Measurements from ENCODE around the gene FILIP1L. TPM values are rescaled to one million over a fixed set of nuclear protein-coding genes. Genes with fewer than 3 reads are reported as not detected.

Gene FILIP1L
- 4.5 TPM in 2 replicates for total RNA-seq

- no peaks in the 10 kb centered on the region for H3K27me3 Mint-ChIP-seq (ENCODE audit: low read depth)
- peaks cover 17% of the 10 kb centered on the region for H3K36me3 Mint-ChIP-seq (ENCODE audit: low read depth)
- intact Hi-C loops (cut with micrococcal nuclease): no loop called here
- H3K4me1 Mint-ChIP-seq (ENCODE audit: low read depth): peaks cover 13% of the 10 kb centered on the region
- no peak for DNase-seq (ENCODE audit: low spot score)
- no peak within 1 kb of the TSS for H3K27ac Mint-ChIP-seq
- no peaks in the 10 kb centered on the region for H3K9me3 Mint-ChIP-seq
- no peak within 1 kb of the TSS for H3K4me3 Mint-ChIP-seq (ENCODE audit: low read depth)
Observed at GRCh38 chr3:100114413-100115030, at the start of gene FILIP1L. Gene FILIP1L, minus strand, starts transcription at chr3:100114501.

GRCh38 chr3:100163787-100164186 is 49.5 kb upstream of the FILIP1L start:
- H3K36me3 Mint-ChIP-seq (ENCODE audit: low read depth): peaks cover 23% of the 10 kb centered on the region
- peaks cover 4% of the 10 kb centered on the region for H3K4me1 Mint-ChIP-seq (ENCODE audit: low read depth)

DNA sequence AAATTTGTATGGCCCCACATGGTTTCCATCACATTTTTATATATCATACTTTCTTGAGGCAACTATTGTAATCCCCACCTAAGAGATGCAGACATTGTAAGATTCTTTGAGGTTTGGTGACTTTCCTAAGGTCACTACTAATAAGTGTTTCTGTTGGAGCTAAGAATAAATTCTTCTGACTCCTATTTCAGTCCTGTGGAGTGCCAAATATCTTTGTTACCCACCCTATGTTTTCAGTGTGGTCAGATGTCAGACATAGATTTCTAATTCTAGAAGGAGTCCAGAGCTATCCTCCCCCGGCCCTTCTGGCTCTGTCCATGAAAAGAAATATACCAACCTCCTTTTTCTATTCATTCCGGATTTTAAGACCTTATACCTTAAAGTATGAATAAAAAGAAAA is 46.2 kb upstream of the FILIP1L start:
- Mint-ChIP-seq H3K36me3 (ENCODE audit: low read depth) (peaks cover 38% of the 10 kb centered on the region), H3K4me1 (ENCODE audit: low read depth) (peaks cover 4% of the 10 kb centered on the region), H3K27ac (no peak overlapping the region), H3K4me3 (ENCODE audit: low read depth) (no peak overlapping the region), H3K27me3 (ENCODE audit: low read depth) (no peaks in the 10 kb centered on the region), H3K9me3 (peaks cover 16% of the 10 kb centered on the region)
- DNase-seq (ENCODE audit: low spot score): no peak
- intact Hi-C loops (cut with micrococcal nuclease): no loop called here

More at GRCh38 chr3:100163787-100164186, 49.5 kb upstream of the FILIP1L start:
- H3K9me3 Mint-ChIP-seq: no peaks in the 10 kb centered on the region
- H3K4me3 Mint-ChIP-seq (ENCODE audit: low read depth): no peak overlapping the region
- DNase-seq (ENCODE audit: low spot score): no peak
- intact Hi-C loops (cut with micrococcal nuclease): no loop called here
- H3K27ac Mint-ChIP-seq: no peak overlapping the region
- H3K27me3 Mint-ChIP-seq (ENCODE audit: low read depth): no peaks in the 10 kb centered on the region

DNA sequence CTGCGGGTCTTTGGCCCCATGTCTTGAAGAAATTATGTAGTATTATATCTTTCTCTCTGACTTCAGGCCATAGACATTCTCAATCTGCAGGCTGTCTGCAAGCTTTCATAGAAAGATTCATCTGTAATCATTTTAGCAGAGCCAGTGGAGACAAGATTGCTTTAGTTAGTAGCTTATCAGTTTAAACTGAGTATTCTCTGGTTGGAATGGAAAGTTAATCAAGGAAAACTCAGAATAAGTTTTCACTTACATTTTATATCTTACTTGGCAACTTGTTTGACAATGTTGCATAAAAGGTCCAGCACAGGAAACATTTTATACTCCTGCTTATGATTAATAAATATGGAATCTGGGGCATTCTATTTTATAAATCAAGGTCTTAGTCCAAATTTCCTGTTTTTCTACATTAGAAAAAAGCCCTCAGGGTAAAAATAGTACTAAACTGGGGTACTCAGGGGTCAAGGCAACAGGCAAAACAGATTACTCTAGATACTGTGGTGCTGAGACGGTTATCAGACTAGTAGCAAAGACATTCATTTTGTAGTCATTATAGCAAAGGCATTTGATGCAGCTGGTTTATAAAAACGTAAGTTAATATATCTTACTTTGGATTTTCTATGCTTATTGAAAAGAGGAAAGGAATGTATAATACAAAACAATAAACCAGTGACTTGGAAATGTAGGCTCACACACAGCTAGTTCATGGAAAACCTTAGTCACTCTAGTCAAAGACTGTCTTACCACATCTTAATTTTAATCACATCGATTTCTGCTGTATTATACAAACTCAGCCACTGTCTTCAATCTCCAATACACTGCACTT is 45.2 kb upstream of the FILIP1L start:
- Mint-ChIP-seq H3K4me3 (ENCODE audit: low read depth) (no peak overlapping the region), H3K9me3 (peaks cover 24% of the 10 kb centered on the region), H3K27me3 (ENCODE audit: low read depth) (no peaks in the 10 kb centered on the region), H3K4me1 (ENCODE audit: low read depth) (peaks cover 4% of the 10 kb centered on the region), H3K27ac (no peak overlapping the region), H3K36me3 (ENCODE audit: low read depth) (peaks cover 43% of the 10 kb centered on the region)
- no peak for DNase-seq (ENCODE audit: low spot score)
- intact Hi-C loops (cut with micrococcal nuclease): no loop called here

DNA sequence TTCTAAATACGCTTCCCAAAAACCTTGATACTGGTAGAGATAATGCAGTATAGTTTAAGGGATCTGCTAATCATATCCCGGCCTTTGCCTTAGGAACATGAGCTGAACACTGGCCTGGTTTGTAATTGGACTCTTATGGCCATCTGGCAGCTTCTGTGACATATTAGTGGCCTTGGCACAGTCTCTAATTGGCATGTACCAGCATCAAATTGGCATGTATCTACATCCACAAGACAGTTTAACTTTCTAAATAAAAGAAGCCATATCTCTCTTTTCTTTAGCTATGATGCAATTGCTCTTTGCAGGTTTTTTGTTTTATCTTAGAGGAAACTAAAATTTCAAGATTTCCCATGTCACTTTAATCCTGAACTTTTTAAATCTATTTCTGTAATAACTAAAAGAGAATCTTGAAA is 44.6 kb upstream of the FILIP1L start:
- H3K9me3 Mint-ChIP-seq: peaks cover 24% of the 10 kb centered on the region
- no peak overlapping the region for H3K27ac Mint-ChIP-seq
- intact Hi-C loops (cut with micrococcal nuclease): no loop called here
- DNase-seq (ENCODE audit: low spot score): no peak
- no peak overlapping the region for H3K4me3 Mint-ChIP-seq (ENCODE audit: low read depth)
- peaks cover 43% of the 10 kb centered on the region for H3K36me3 Mint-ChIP-seq (ENCODE audit: low read depth)
- peaks cover 4% of the 10 kb centered on the region for H3K4me1 Mint-ChIP-seq (ENCODE audit: low read depth)
- no peaks in the 10 kb centered on the region for H3K27me3 Mint-ChIP-seq (ENCODE audit: low read depth)

DNA sequence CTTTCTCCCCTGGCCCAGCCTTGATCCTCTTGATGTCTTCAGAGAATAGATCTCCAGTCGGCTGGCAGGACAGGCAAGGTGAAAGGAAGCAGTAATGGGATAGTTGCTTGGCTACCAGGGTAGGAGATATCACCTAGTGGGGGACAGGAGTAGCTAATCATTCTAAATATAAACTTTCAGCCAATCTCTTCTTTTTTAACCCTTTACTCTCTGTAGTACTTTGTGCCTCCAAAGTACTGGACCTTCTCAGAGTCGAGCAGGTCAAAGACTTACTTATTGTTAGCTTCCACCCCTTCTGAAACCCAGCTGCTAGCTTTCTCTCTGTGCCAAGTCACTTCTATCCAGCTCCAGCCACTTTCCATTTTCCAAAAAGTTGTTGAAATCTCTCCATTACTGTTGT is 43.4 kb upstream of the FILIP1L start:
- H3K27ac Mint-ChIP-seq: no peak overlapping the region
- H3K4me3 Mint-ChIP-seq (ENCODE audit: low read depth): no peak overlapping the region
- peaks cover 24% of the 10 kb centered on the region for H3K9me3 Mint-ChIP-seq
- H3K27me3 Mint-ChIP-seq (ENCODE audit: low read depth): no peaks in the 10 kb centered on the region
- peaks cover 48% of the 10 kb centered on the region for H3K36me3 Mint-ChIP-seq (ENCODE audit: low read depth)
- intact Hi-C loops (cut with micrococcal nuclease): no loop called here
- H3K4me1 Mint-ChIP-seq (ENCODE audit: low read depth): peaks cover 4% of the 10 kb centered on the region
- no peak for DNase-seq (ENCODE audit: low spot score)

- peaks cover 68% of the 10 kb centered on the region for H3K36me3 Mint-ChIP-seq (ENCODE audit: low read depth)
- no peak overlapping the region for H3K27ac Mint-ChIP-seq
Observed at GRCh38 chr3:100155590-100155989, 41.3 kb upstream of the FILIP1L start.

GRCh38 chr3:100155128-100155527 is 40.8 kb upstream of the FILIP1L start:
- Mint-ChIP-seq H3K36me3 (ENCODE audit: low read depth) (peaks cover 68% of the 10 kb centered on the region), H3K4me3 (ENCODE audit: low read depth) (no peak overlapping the region), H3K4me1 (ENCODE audit: low read depth) (peaks cover 6% of the 10 kb centered on the region), H3K27me3 (ENCODE audit: low read depth) (no peaks in the 10 kb centered on the region), H3K27ac (no peak overlapping the region), H3K9me3 (peaks cover 24% of the 10 kb centered on the region)
- intact Hi-C loops (cut with micrococcal nuclease): no loop called here
- DNase-seq (ENCODE audit: low spot score): no peak

More at GRCh38 chr3:100155590-100155989, 41.3 kb upstream of the FILIP1L start:
- Mint-ChIP-seq H3K9me3 (peaks cover 24% of the 10 kb centered on the region), H3K27me3 (ENCODE audit: low read depth) (no peaks in the 10 kb centered on the region), H3K4me1 (ENCODE audit: low read depth) (peaks cover 7% of the 10 kb centered on the region), H3K4me3 (ENCODE audit: low read depth) (no peak overlapping the region)
- intact Hi-C loops (cut with micrococcal nuclease): no loop called here
- DNase-seq (ENCODE audit: low spot score): no peak

DNA sequence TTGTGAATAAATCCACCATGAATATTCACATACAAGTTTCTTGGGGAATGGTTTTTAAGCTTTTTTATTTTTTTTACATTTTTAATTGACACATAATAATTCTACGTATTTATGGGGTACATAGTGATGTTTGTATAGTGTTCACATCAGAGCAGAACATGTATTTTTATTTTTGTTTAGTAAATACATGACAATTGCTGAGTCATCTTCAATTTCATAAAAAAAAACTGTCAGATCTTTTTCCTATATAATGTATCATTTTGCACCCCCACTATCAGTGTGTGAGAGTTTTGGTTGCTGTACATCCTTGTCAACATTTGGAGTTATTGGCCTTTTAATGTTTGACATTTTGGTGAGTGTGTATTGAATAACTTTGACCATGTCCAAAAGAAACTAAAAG is 39.9 kb upstream of the FILIP1L start:
- Mint-ChIP-seq H3K4me3 (ENCODE audit: low read depth) (no peak overlapping the region), H3K4me1 (ENCODE audit: low read depth) (peaks cover 3% of the 10 kb centered on the region), H3K27me3 (ENCODE audit: low read depth) (no peaks in the 10 kb centered on the region), H3K9me3 (peaks cover 24% of the 10 kb centered on the region), H3K27ac (no peak overlapping the region), H3K36me3 (ENCODE audit: low read depth) (peaks cover 73% of the 10 kb centered on the region)
- intact Hi-C loops (cut with micrococcal nuclease): no loop called here
- no peak for DNase-seq (ENCODE audit: low spot score)

GRCh38 chr3:100151024-100151707 is 36.9 kb upstream of the FILIP1L start:
- Mint-ChIP-seq H3K9me3 (peaks cover 12% of the 10 kb centered on the region), H3K36me3 (ENCODE audit: low read depth) (peaks cover 61% of the 10 kb centered on the region), H3K4me3 (ENCODE audit: low read depth) (no peak overlapping the region), H3K27me3 (ENCODE audit: low read depth) (no peaks in the 10 kb centered on the region), H3K27ac (no peak overlapping the region), H3K4me1 (ENCODE audit: low read depth) (peaks cover 7% of the 10 kb centered on the region)
- DNase-seq (ENCODE audit: low spot score): no peak
- intact Hi-C loops (cut with micrococcal nuclease): no loop called here

DNA sequence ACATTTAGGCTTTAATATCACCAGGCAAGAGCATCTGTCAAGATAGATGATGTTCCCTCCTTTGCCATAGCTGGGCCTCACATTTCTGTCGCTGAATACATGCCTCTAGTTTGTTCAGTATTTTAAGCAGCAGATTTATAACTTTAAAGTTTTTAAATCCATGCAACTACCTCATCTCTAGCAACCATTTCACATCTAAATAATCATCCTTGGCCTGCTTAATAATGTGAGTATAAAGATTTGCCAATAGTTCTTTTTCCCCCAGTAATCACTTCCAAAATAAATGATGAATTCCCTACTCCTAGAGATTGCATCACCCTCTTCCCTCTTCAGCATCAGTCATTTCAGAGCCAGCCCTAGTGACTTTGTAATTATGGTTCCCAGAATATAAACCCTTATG is 36.2 kb upstream of the FILIP1L start:
- intact Hi-C loops (cut with micrococcal nuclease): no loop called here
- peaks cover 7% of the 10 kb centered on the region for H3K9me3 Mint-ChIP-seq
- H3K27ac Mint-ChIP-seq: no peak overlapping the region
- H3K4me3 Mint-ChIP-seq (ENCODE audit: low read depth): no peak overlapping the region
- H3K36me3 Mint-ChIP-seq (ENCODE audit: low read depth): peaks cover 61% of the 10 kb centered on the region
- DNase-seq (ENCODE audit: low spot score): no peak
- H3K4me1 Mint-ChIP-seq (ENCODE audit: low read depth): peaks cover 7% of the 10 kb centered on the region
- no peaks in the 10 kb centered on the region for H3K27me3 Mint-ChIP-seq (ENCODE audit: low read depth)

DNA sequence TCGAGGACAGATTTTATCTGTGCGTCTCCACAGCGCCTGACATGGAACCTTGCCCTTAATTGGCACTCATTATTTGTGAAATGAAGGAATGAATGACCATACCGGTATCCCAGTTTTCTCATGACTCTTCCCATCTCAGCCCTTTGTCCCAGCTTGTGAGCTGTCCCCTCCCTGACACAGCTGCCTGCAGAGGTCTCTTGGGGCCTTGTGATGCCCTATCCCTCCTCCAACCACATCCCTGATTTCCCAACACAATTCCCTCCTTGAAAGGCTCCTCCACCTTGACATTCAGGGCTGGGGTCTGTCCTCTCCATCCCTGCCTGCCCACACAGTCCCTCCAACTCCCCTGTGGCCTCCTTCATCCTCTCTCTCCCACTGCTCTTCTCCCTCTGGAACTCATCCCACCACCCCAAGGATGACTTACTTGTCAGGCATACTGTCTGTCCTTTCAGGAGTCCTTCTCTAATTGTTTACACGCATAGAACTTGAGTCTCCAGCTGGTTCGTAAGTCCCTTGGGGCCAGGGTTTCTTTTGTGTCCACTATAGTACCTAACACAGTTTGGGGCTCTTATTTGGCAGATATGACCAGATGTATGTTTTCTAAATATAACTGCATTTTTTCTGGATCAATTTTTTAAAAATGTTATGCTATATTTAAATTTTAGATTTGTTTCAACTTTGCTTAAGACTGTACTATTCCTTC is 35.6 kb upstream of the FILIP1L start:
- Mint-ChIP-seq H3K4me3 (ENCODE audit: low read depth) (no peak overlapping the region), H3K9me3 (peaks cover 1% of the 10 kb centered on the region), H3K36me3 (ENCODE audit: low read depth) (peaks cover 56% of the 10 kb centered on the region), H3K27ac (no peak overlapping the region), H3K4me1 (ENCODE audit: low read depth) (peaks cover 7% of the 10 kb centered on the region), H3K27me3 (ENCODE audit: low read depth) (no peaks in the 10 kb centered on the region)
- DNase-seq (ENCODE audit: low spot score): no peak
- intact Hi-C loops (cut with micrococcal nuclease): no loop called here
